Measurements from ENCODE around the gene SLC1A2. TPM values are rescaled to one million over a fixed set of nuclear protein-coding genes. Genes with fewer than 3 reads are reported as not detected.

The SLC1A2 gene
- total and polyA plus RNA-seq, 11 donors: 0.80 to 23.5 (median 5.2) TPM

DNA sequence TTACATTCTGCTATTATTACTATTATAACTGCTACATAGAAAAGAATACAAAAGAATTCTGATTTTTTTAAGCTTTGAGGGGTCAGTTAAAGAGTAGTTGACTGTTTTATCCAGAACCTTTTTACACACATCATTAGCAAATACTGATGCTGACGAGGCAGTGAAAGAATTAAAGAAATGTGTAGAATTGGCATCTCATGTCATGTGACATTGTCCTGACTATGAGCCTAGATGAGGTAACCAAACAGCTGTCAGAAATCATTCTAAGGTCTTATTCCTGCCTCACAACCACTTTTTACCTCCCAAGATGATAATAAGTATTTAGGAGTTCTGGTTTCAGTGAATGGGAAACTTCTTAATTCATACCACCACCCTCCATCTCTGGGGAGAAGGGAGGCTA, 121.0 kb downstream of the SLC1A2 start:
- no peaks in the 10 kb centered on the region for H3K27me3 ChIP-seq
- intact Hi-C loops (cut with DNase I): no loop called here
- 93 to 100% (median 96%) methylated on average over 1 of the region's 1 CpG for WGBS, 4 donors
- no peaks in the 10 kb centered on the region for H3K9me3 ChIP-seq
- TF ChIP-seq POLR2A (IDR thresholded peaks at IDR 0.05): no peak
- no peak for TF ChIP-seq CTCF (IDR thresholded peaks at IDR 0.05)
- peaks cover 0 to 12% (median 0%) of the 10 kb centered on the region in 12 donors for H3K4me1 ChIP-seq
- H3K4me3 ChIP-seq: no peak overlapping the region
- no peak overlapping the region for H3K27ac ChIP-seq
- DNase-seq (no peak), ATAC-seq (no peak)
- H3K36me3 ChIP-seq: no peaks in the 10 kb centered on the region

- intact Hi-C loops (cut with DNase I): no loop called here
- TF ChIP-seq POLR2A (IDR thresholded peaks at IDR 0.05): no peak
- no peak for TF ChIP-seq CTCF (IDR thresholded peaks at IDR 0.05)
- H3K4me3 ChIP-seq: no peak overlapping the region
- no peak overlapping the region for H3K27ac ChIP-seq
- DNase-seq: no peak
- peaks cover 0 to 12% (median 0%) of the 10 kb centered on the region in 12 donors for H3K4me1 ChIP-seq
- 96 to 100% (median 97%) methylated on average over 2 of the region's 2 CpGs for WGBS, 4 donors
- no peak for ATAC-seq
- H3K27me3 ChIP-seq: no peaks in the 10 kb centered on the region
- H3K36me3 ChIP-seq: no peaks in the 10 kb centered on the region
- H3K9me3 ChIP-seq: no peaks in the 10 kb centered on the region
Observed at GRCh38 chr11:35295751-35296150, 123.6 kb downstream of the SLC1A2 start.

DNA sequence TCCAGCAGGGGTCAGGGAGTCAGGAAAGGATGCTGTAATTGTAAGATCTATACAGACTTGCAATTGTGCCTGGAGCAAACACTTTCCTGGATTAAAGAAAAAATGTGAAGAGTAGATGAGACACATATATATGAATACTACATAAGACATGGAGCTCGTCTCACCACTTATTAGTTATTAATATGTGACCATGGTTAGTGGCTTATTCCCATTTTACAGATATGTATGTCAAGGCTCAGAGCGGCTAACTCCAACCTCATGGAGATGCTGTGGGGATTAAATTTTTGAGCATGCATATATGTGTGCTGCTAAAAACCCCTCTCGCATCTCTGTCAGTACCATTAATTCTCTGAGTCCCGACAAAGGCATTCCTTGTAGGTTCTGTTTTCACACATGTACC, 125.7 kb downstream of the SLC1A2 start:
- TF ChIP-seq CTCF (IDR thresholded peaks at IDR 0.05): no peak
- no peak for TF ChIP-seq POLR2A (IDR thresholded peaks at IDR 0.05)
- WGBS, 4 donors: 88 to 97% (median 95%) methylated on average over 4 of the region's 4 CpGs

DNA sequence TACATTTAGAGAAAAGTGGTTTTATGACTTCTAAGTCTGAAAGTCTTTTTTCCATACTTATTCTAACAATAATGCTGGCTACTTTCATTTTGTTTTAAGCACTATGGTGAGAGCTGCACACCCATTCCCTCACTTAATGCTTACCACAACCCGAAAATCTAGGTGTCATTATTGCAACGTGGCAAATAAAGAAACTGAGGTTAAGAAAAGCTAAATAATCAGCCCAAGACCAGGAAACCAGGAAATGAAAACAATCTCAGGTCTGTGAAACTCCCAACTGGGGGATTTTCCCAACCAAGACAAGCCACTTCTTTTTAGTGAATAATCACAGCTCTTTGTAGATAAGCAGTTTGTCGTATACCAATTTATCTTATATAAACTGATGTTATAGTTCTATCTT, 126.3 kb downstream of the SLC1A2 start:
- no peak overlapping the region for H3K4me3 ChIP-seq
- no peaks in the 10 kb centered on the region for H3K36me3 ChIP-seq
- ATAC-seq: no peak
- intact Hi-C loops (cut with DNase I): no loop called here
- no peak for TF ChIP-seq POLR2A (IDR thresholded peaks at IDR 0.05)
- TF ChIP-seq CTCF (IDR thresholded peaks at IDR 0.05): no peak
- no peak for DNase-seq
- H3K27ac ChIP-seq: no peak overlapping the region
- H3K9me3 ChIP-seq: no peaks in the 10 kb centered on the region
- WGBS, 4 donors: 67 to 79% (median 71%) methylated on average over 3 of the region's 3 CpGs
- H3K27me3 ChIP-seq: no peaks in the 10 kb centered on the region
- peaks cover 0 to 29% (median 1%) of the 10 kb centered on the region in 12 donors for H3K4me1 ChIP-seq

More for the DNA sequence above, 125.7 kb downstream of the SLC1A2 start:
- Histone ChIP-seq H3K4me1 (peaks cover 0 to 29% (median 1%) of the 10 kb centered on the region in 12 donors), H3K4me3 (no peak overlapping the region), H3K36me3 (no peaks in the 10 kb centered on the region), H3K27me3 (no peaks in the 10 kb centered on the region), H3K9me3 (no peaks in the 10 kb centered on the region), H3K27ac (no peak overlapping the region)
- intact Hi-C loops (cut with DNase I): no loop called here
- DNase-seq: no peak
- no peak for ATAC-seq

Measured in heart left ventricle (tissue), 16 donors.